HCT116 (cell line): ENCODE results near the gene SH2B3. TPM values are rescaled to one million over a fixed set of nuclear protein-coding genes. Genes with fewer than 3 reads are reported as not detected.

Source experiments
- ATAC-seq: fragments of 200-7000 bp; cut with Tn5 transposase; 2 replicates; pipeline ENCODE4 v1.9.1; 2020; ENCODE audit warnings: mild to moderate bottlenecking, moderate library complexity
- BruUV-seq: library from RNA; stranded (reverse); fragments of 400-500 nt; replicated peaks from 2 replicates; lab custom pipeline; 2021; lab: Mats Ljungman, UMichigan
- CTCF ChIA-PET: fragments of 300-600 bp; sonication (Branson Sonifier 250); formaldehyde crosslinking; loops from one replicate; lab custom pipeline; 2021; ENCODE audit warnings: antibody characterized with exemption; lab: Charles Lee
- POLR2A ChIA-PET: fragments of 300-600, 350-600 bp; sonication (Branson Sonifier 250); formaldehyde crosslinking; loops from one replicate; lab custom pipeline; 2021; ENCODE audit warnings: antibody characterized with exemption; lab: Charles Lee
- RAD21 ChIA-PET, 2 experiments: fragments of 300-600 bp; sonication (Branson Sonifier 250); formaldehyde crosslinking; loops; one replicate each; lab custom pipeline; 2023; ENCODE audit warnings: low total read pairs in 2 of 2; ENCODE audit not compliant: uncharacterized antibody in 2 of 2, unreplicated experiment in 2 of 2, low non-redundant PET in 1 of 2; lab: Charles Lee
- DNase-seq: peaks from one replicate; pipeline ENCODE4 v3.0.0-alpha.2; 2010; ENCODE audit warnings: low read depth, low spot score
- H2AFZ ChIP-seq: fragments of 200-600 bp; shearing (Covaris generic), sonication (generic); 2 replicates; pipeline ENCODE4 v1.6.1; 2017; ENCODE audit warnings: low read depth, mixed run types, mixed read lengths, antibody characterized with exemption, low read length; ENCODE audit not compliant: poor library complexity, severe bottlenecking
- H3K27ac ChIP-seq: 2 replicates; pipeline ENCODE4 v1.5.1; 2012; ENCODE audit warnings: low read depth, low read length
- H3K27me3 ChIP-seq: fragments of 200-600 bp; sonication (generic); 2 replicates; pipeline ENCODE4 v1.6.1; 2016; ENCODE audit warnings: mixed run types, low read length, mixed read lengths; ENCODE audit not compliant: insufficient read depth
- H3K36me3 ChIP-seq, 2 experiments: fragments of 200-500 bp in 1 of 2; fragments of 200-600 bp in 1 of 2; sonication (Bioruptor generic) in 1 of 2; sonication (generic) in 1 of 2; 2 replicates each; pipeline versions ENCODE4 v1.5.1 to v1.6.1; 2014 to 2016; ENCODE audit warnings: low read length in 2 of 2, inconsistent platforms in 1 of 2, mixed read lengths in 1 of 2, mixed run types in 1 of 2; ENCODE audit not compliant: insufficient read depth in 2 of 2, control insufficient read depth in 1 of 2
- H3K4me1 ChIP-seq, 2 experiments: fragments of 200-600 bp in 1 of 2; sonication (generic) in 1 of 2; 2 replicates each; pipeline versions ENCODE4 v1.5.1 to v1.6.1; 2012 to 2017; ENCODE audit warnings: low read length in 2 of 2, inconsistent platforms in 1 of 2, mild to moderate bottlenecking in 1 of 2, mixed read lengths in 1 of 2, mixed run types in 1 of 2, moderate library complexity in 1 of 2; ENCODE audit not compliant: insufficient read depth in 2 of 2, control insufficient read depth in 1 of 2
- H3K4me2 ChIP-seq: fragments of 200-600 bp; sonication (generic); 2 replicates; pipeline ENCODE4 v1.6.1; 2017; ENCODE audit warnings: mixed run types, low read length, mixed read lengths
- H3K4me3 ChIP-seq, 2 experiments: fragments of 200-600 bp in 1 of 2; sonication (generic) in 1 of 2; replicated peaks in 1 of 2; 2 replicates each; pipeline ENCODE4 v1.5.1; 2011 to 2016; ENCODE audit warnings: low read length in 2 of 2, control low read depth in 1 of 2, low read depth in 1 of 2, mild to moderate bottlenecking in 1 of 2, mixed read lengths in 1 of 2, mixed run types in 1 of 2
- H3K79me2 ChIP-seq: fragments of 200-600 bp; sonication (generic); 2 replicates; pipeline ENCODE4 v1.6.1; 2017; ENCODE audit warnings: mild to moderate bottlenecking, mixed run types, low read length, moderate library complexity, mixed read lengths; ENCODE audit not compliant: insufficient read depth
- H3K9ac ChIP-seq: fragments of 200-600 bp; sonication (generic); 2 replicates; pipeline ENCODE4 v1.6.1; 2016; ENCODE audit warnings: low read length, mixed read lengths
- H3K9me2 ChIP-seq: fragments of 200-600 bp; sonication (generic), shearing (Covaris generic); 2 replicates; pipeline ENCODE4 v1.6.1; 2017; ENCODE audit warnings: mixed run types, mild to moderate bottlenecking, moderate library complexity; ENCODE audit not compliant: insufficient read depth
- H3K9me3 ChIP-seq, 2 experiments: fragments of 200-500 bp in 1 of 2; fragments of 200-600 bp in 1 of 2; sonication (Bioruptor generic) in 1 of 2; sonication (generic) in 1 of 2; 2 replicates each; pipeline ENCODE4 v1.6.1; 2014 to 2017; ENCODE audit warnings: low read length in 2 of 2, mixed read lengths in 2 of 2, inconsistent platforms in 1 of 2, low read depth in 1 of 2, mild to moderate bottlenecking in 1 of 2, mixed run types in 1 of 2, moderate library complexity in 1 of 2; ENCODE audit not compliant: control insufficient read depth in 1 of 2, insufficient read depth in 1 of 2
- H4K20me1 ChIP-seq: fragments of 200-600 bp; sonication (generic), shearing (Covaris generic); 2 replicates; pipeline ENCODE4 v1.6.1; 2017; ENCODE audit warnings: mixed run types, mild to moderate bottlenecking, moderate library complexity; ENCODE audit not compliant: insufficient read depth
- CEBPB ChIP-seq: IDR thresholded peaks from 2 replicates; pipeline ENCODE4 v1.6.1; 2012; ENCODE audit warnings: low read depth
- CTCF ChIP-seq, 3 experiments: fragments of 200-600 bp in 1 of 3; sonication (generic) in 1 of 3; IDR thresholded peaks in 2 of 3; conservative IDR thresholded peaks in 1 of 3; 2 replicates each; pipeline ENCODE4 v1.5.1; 2012 to 2017; ENCODE audit warnings: low read depth in 2 of 3, low read length in 2 of 3, antibody characterized with exemption in 1 of 3, borderline replicate concordance in 1 of 3, control low read depth in 1 of 3, mild to moderate bottlenecking in 1 of 3, mixed read lengths in 1 of 3, mixed run types in 1 of 3, moderate library complexity in 1 of 3; ENCODE audit not compliant: insufficient read depth in 1 of 3
- EGR1 ChIP-seq: IDR thresholded peaks from 2 replicates; pipeline ENCODE4 v1.6.1; 2012; ENCODE audit warnings: low read depth
- FOSL1 ChIP-seq: IDR thresholded peaks from 2 replicates; pipeline ENCODE4 v1.6.1; 2012; ENCODE audit warnings: low read depth
- JUND ChIP-seq: IDR thresholded peaks from 2 replicates; pipeline ENCODE4 v1.6.1; 2012
- RAD21 ChIP-seq: IDR thresholded peaks from 2 replicates; pipeline ENCODE4 v1.6.1; 2012; ENCODE audit warnings: low read depth, mild to moderate bottlenecking
- SIN3A ChIP-seq: IDR thresholded peaks from 2 replicates; pipeline ENCODE4 v1.6.1; 2012; ENCODE audit warnings: low read depth
- YY1 ChIP-seq: IDR thresholded peaks from 2 replicates; pipeline ENCODE4 v1.6.1; 2011; ENCODE audit warnings: low read length, low read depth, moderate library complexity, mild to moderate bottlenecking; ENCODE audit not compliant: insufficient replicate concordance; ENCODE audit errors: extremely low read depth
- intact Hi-C: fragments of 100-400 bp; cut with micrococcal nuclease; formaldehyde crosslinking; loops from 2 replicates; pipeline ENCODE4 v1.10.0; 2022
- total RNA-seq: library from RNA; stranded (reverse); gene quantifications from one replicate; pipeline ENCODE4 v1.2.1, GENCODE V29; 2021; ENCODE audit not compliant: unreplicated experiment
- TF ChIP-seq, protein P1 (sequence below): IDR thresholded peaks from 2 replicates; pipeline ENCODE4 v1.6.1; 2011; ENCODE audit warnings: mild to moderate bottlenecking, low read length, moderate library complexity; ENCODE audit not compliant: insufficient replicate concordance; ENCODE audit errors: extremely low read depth

SH2B3 gene
- total RNA-seq, 1 experiment from 2014 or later, result 17.3 TPM

GRCh38 chr12:111417784-111418593 lies 12.3 kb downstream of the SH2B3 start:
- Histone ChIP-seq H2AFZ (no peak overlapping the region), H3K9me3 (no peaks in the 10 kb centered on the region), H3K27ac (no peak overlapping the region), H3K79me2 (peaks cover 11% of the 10 kb centered on the region; the same call in 1 of the 2 replicates), H3K4me1 (peaks cover 15 to 31% of the 10 kb centered on the region in 2 experiments), H4K20me1 (no peaks in the 10 kb centered on the region), H3K4me2 (no peak overlapping the region), H3K27me3 (no peaks in the 10 kb centered on the region), H3K9me2 (no peaks in the 10 kb centered on the region), H3K9ac (no peak overlapping the region), H3K36me3 (peaks cover 0 to 4% of the 10 kb centered on the region in 2 experiments; a peak in 1 of 4 replicates), H3K4me3 (no peak overlapping the region)
- CTCF ChIA-PET, result no interaction called here
- no peak for ATAC-seq
- intact Hi-C loops, result no loop called here
- BruUV-seq, result no TSS peak
- TF ChIP-seq RAD21, result no peak
- TF ChIP-seq EGR1, result no peak
- no peak for TF ChIP-seq CEBPB
- TF ChIP-seq SIN3A, result no peak
- no peak for TF ChIP-seq FOSL1
- no peak for TF ChIP-seq YY1
- TF ChIP-seq, protein P1, sequence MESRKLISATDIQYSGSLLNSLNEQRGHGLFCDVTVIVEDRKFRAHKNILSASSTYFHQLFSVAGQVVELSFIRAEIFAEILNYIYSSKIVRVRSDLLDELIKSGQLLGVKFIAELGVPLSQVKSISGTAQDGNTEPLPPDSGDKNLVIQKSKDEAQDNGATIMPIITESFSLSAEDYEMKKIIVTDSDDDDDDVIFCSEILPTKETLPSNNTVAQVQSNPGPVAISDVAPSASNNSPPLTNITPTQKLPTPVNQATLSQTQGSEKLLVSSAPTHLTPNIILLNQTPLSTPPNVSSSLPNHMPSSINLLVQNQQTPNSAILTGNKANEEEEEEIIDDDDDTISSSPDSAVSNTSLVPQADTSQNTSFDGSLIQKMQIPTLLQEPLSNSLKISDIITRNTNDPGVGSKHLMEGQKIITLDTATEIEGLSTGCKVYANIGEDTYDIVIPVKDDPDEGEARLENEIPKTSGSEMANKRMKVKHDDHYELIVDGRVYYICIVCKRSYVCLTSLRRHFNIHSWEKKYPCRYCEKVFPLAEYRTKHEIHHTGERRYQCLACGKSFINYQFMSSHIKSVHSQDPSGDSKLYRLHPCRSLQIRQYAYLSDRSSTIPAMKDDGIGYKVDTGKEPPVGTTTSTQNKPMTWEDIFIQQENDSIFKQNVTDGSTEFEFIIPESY, result no peak
- TF ChIP-seq JUND, result no peak
- no peak for TF ChIP-seq CTCF (IDR thresholded peaks at IDR 0.05 in 2 of 3, conservative IDR thresholded peaks at IDR 0.05 in 1 of 3; ENCODE audit: borderline replicate concordance in 1 of 3, insufficient read depth in 1 of 3, low read depth in 2 of 3, low read length in 2 of 3)
- POLR2A ChIA-PET, result no interaction called here
- RAD21 ChIA-PET, result no interaction called here
- DNase-seq, result no peak
